GDM1 (cell line): Measurements from ENCODE around the gene ATXN10.
"Not testable (repeated sequence)": the region's sequence is repeated elsewhere in the genome, so short reads cannot be mapped to it uniquely, and the experiment has no call there.

ENCODE experiments used
- DNase-seq: peaks from one replicate; lab custom pipeline; 2025; lab: John Stamatoyannopoulos, UW

ATXN10 gene

DNA sequence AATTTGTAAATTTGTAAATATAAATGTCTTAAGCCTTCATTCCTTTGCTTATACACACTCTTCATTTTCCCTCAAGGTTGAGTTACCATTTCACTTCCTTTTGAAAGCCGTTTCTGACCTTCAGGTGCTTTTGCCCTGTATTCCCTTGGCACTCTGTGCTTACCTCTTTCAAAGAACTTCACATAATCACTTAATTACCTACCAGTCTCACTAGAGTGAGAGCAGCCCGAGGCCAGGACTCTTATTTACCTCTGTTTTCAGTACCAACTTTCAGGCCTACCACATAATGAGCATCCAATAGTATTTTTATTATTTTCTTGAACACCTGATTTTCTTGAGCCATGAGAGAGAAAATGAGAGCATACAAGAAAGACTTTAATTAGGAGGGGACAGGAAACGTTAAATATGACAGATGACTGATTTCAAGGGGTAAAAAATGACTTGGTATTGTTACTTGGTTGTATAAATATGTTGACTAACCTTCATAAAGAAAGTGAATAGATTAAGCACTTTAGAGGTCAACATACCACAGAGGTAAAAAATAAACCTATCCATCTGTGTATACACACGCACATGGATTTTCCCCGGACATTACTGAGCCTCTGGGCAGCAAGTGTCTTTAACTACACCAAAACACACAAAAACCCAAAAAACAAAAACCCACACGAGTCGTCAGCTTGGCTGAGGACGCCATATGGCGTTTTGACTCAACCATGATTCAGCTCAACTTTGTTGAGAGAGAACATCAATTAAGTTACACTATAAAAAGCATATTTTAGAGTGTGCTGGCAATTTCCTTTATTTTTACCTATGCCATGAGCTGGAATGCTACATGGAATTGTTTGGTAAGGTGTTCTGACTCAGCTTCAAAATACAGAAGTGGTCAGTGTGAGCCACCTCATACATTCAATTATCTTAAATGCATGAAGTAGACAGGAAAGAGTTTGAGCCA is 7.6 kb downstream of the ATXN10 start:
- no peak for DNase-seq

DNA sequence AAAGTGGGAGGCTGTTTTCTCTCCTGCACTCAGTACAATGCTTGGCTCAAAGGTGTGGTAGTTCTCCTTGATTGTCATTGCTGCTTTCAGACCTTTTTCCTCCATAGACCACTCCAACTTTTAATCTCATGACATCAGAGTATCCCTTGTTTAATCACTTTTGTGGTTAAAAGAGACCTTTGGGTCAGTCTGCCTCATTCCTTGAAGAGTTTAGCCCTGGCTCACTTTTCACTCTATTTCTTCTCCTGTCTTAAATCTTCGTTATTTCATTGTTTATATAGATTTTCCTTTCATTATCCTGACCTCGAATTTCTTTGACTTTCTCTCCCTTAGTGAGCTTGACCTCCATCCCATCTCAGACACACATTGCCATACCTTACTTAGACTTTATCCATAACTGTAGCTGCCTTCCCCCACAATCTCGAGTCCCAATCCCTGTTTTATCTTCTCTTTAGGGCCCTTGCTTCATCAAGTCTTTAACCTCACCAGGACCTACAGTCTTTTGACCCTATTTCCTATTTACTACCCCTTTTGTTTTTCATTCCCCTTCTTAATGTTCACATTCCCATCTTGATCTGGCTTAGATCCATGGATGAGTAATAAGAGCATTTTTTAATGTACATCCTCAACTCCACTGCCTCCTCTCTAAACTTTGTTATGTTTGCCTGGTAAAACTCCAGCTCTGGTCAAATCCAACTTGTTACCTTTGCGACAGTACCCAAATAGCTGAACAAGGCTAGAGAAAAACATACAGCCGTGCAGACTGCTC is 9.5 kb downstream of the ATXN10 start:
- DNase-seq, result no peak

DNA sequence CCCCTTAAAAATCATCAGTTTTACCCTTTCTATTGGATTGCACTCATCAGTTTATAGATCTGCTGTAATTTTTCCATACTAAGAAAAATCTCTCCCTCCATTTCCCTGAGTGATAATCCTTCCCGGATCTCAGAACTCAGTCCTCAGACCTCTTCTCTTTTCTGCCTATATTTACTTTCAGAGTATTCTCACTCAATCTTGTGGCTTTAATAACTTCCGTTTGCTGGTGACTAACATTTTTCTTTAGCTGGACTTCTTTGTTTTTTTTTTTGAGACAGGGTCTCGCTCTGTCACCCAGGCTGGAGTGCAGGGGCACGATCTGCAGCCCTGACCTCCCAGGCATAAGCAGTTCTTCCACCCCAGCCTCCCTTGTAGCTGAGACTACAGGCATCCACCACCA is 10.4 kb downstream of the ATXN10 start:
- no peak for DNase-seq

DNA sequence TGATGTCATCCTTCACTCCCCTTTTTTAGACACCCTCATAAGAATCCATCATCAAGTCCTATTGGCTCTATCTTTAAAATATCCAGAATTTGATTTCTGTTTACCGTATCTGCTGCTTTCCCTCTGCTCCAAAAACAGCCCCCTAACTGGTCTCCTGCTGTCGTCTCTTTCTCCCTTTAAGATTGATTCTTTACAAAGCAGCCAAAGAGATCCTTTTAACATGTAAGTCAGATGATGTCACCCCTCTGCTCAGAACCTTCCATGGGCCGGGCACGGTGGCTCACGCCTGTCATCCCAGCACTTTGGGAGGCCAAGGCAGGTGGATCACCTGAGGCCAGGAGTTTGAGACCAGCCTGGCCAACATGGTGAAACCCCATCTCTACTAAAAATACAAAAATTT is 11.1 kb downstream of the ATXN10 start:
- DNase-seq, result not testable (repeated sequence)

DNA sequence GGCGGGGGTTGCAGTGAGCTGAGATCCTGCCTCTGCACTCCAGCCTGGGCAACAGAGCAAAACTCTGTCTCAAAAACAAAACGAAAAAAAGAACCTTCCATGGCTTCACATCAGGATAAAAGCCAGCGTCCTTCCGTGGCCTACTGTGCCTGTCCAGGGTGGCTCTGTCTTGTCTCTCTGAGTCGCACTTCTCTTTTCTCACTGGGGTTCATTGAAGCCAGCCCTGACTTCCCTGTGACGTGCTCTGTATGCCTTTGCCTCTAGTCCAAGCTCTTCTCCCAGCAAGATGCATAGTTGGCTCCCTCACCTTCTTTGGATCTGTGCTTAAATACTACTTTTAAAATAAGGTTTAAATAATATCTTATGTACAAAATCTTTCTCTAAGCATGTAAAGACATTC is 11.6 kb downstream of the ATXN10 start:
- DNase-seq, result no peak

DNA sequence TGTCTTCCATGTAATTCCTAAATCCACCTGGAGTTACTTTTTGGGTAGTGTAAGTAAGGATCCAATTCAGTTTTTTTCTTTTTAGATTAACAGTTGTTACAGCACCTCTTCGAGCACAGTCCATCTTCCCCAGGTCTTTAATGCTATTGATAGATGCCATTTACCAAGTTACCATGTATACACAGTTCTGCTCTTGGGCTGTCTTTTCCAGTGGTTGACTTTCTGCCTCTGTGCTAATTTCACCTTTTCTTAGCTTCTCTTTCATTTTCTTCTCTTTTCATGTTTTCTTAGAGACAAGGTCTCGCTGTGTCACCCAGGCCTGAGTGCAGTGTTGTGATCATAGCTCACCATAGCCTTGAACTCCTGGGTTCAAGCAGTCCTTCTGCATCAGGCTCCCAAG is 12.0 kb downstream of the ATXN10 start:
- DNase-seq, result no peak

DNA sequence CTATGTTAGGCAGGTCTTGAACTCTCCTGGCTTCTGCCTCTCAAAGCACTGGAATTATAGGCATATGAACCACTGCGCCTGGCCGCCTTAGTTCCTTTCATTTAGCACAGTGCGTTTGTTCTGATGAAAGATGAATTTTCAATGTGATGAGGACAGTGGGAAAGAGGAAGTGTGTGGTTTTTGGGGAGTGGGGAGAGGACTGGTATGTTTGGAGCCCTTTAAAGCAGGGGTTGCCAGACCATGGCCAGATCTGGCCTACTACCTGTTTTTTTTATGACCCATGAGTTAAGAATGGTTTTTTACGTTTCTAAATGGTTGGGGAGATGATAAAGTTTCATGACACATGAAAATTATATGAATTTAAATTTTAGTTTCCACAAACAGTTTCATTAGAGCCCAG is 12.5 kb downstream of the ATXN10 start:
- peak; percentile 52 for DNase-seq

DNA sequence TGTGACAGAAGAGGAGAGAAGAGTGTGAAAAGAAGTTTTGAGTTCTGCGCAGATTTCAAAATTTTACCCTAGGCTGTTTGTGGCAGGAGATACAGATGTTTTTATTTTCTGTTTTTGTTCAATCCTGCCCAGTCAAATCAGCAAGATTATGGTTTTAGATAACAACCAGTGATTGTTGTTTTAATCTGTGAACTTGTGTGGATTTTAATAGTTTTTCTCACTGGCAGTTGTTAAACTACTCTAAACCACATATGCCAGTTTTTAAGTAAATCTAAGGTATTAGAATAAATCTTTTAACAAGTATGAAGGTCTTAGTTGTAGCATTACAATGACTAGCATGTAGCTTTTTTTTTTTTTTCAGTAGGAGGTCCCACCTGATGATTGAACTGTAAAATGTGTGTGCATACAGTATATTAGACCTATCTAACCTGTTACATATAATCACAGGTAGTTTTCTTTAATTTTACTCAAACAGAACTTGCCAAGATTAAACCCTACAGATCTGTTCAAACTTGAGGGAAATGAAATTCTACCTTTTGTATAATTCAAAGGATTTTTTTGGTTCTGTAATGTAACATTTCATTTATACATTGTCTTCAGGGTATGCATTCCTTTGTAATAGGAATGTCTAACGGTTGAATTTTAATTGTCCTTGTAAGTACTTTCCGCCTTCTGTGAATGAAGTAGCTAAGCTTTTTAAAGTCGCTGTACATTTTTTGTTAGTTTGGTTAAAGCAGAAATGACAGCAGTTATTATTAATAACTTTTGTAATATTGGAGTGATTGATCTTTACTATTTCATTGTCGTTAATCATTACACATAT is 13.3 kb downstream of the ATXN10 start:
- no peak for DNase-seq

DNA sequence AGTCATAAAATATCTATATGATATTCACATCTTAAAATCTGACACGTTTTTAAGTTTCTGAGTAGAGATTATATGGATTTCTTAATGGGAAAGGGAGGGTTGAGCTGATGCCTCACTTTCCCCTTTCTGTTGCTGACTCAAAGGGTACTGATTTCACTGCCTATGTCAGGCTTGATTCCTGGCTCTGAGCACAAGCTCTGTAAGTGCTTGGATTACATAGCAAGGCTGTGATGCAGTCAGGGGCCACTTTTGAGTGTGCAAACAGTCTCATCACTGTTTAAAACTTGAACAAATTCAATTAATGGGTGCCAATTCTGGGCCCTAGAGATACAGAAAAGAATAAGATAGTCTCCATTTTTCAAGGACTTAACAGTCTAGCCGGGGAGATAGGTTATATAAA is 14.4 kb downstream of the ATXN10 start:
- DNase-seq, result no peak

DNA sequence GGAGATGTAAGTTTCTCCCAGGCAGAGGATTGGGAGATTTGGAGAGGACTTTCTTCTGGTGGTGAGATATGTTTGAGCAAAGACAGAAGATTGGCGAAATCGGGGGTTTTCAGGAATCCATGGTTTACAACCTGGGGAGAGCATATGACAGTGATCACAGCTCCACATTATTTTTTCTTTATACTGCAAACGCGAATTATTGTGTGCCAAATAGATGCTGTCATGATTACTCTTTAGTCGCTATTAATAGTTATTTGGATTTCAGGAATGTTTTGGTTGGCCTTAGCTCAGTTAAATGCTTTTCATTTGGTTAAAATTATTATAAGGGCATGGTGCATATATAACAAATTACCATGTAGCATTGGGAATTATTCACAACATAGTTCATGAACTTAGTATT is 15.2 kb downstream of the ATXN10 start:
- DNase-seq, result no peak

DNA sequence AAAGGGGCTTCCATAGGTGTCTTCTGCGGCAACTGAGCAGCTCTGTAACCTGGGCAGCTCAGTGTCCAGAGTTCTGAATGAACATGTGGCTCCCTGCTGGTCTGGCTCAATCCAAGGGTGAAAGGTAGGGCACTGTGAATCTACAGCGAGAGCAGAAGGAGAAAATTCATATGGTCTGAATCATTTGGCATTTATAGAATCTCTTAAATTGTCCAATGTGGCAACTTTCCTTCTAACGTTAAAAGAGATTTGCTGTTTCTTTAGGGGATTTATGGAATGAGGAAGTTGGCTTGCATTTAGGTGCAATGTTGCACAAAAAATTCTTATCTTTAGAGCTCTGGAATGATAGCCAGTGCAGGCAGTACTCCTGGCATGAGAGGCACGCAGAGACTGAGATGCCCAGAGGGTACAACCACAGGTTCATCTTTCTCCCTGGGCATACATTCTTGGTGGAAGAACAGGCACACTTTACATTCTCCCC is 17.0 kb downstream of the ATXN10 start:
- no peak for DNase-seq

DNA sequence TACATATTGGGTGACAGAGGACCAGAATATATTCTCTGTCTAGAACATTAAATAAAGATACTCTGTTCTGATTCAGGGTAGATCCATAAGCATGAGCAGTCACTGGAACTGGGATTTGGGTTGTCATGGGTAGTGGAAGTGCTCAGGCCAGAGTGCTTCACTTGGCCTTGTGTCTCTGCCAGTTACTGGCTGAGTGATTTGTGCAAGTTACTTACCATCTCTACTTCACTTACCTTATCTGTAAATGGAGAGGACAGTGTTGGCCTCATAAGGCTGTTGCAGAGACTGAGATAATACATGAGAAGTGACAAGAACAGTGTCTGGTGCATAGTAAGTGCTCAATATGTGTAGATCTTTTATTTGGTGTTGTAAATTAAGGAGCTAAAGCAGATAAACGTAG is 17.6 kb downstream of the ATXN10 start:
- no peak for DNase-seq

DNA sequence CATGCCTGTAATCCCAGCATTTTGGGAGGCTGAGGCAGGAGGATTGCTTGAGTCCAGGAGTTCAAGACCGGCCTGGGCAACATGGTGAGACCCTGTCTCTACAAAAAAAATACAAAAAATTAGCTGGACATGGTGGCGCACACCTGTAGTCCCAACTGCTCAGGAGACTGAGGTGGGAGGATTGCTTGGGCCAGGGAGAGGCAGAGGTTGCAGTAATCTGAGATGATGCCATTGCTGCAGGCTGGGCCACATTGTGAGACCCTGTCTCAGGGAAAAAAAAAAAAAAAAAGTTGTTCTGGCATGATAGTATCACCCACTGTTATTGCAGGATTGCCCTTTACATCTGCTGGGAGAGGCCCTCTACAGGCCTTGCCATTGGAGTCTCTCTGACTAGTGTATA is 18.4 kb downstream of the ATXN10 start:
- no peak for DNase-seq

DNA sequence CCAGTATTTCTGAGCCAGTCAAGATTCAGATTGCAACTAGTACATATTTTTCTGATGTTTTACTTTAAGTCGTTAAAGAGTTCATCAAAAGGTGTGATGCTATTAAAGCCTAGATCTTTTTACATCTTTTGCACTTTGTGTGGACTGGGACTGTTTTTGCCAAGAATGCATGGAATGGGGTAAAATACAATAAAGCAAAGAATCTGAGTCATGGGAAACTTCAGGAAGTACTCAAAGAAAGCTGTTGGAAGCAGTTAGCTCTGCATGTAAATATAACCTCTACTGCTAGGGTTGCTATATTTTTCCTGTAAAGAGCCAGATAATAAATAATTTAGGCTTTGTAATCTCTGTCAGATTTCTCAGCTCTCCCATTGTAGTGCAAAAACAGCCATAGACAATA is 20.9 kb downstream of the ATXN10 start:
- no peak for DNase-seq

DNA sequence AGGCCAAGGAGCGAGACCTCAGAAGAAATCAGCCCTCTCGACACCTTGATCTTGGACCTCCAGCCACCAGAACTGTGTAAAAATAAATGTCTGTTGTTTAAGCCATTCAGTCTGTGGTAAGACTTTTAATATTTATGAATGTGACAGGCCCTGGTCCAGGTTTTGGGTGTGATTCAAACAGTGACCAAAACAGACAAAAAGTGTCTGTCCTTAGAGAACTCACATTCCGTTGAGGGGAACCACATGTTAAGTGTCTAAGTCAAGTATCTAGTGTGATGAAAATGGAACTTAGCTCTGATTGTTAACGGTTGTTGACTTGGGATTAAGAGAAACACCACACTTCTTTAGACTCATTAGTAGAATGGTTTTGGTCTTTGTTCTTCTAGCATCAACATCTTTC is 22.2 kb downstream of the ATXN10 start:
- DNase-seq, result no peak

DNA sequence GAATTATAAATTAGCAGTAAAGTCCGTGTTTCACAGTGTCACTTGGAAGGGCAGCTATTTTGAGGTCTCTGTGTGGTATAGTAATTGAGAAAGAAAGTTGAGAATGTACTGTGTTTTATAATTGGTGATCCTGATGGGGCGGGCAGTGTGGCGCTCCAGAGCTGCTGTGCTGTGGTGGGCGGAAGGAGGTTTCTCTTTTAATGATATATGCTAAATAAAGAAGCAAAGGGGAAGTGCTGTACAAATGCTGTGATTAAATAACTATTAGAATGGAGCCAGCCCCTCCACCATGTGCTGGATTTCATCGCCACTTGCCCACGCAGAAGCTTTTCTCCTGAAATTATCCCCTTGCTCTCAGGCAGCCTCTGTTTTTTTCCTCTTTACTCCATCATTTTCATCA is 24.6 kb downstream of the ATXN10 start:
- no peak for DNase-seq

DNA sequence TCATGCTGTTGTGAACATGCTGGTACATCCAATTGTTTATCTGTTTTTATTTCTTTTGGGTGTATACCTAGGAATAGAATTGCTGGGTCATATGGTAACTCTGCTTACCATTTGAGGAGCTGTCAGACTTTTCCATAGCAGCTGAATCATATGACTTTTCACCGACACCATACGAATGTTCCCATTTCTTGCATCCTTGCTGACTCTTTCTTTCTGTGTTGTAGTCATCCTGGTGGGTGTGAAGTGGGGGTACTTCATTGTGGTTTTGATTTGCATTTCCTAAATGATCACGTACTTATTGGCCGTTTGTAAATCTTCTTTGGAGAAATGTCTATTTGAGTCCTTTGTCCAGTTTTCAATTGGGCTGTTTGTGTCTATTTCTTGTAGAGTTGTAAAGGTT is 26.5 kb downstream of the ATXN10 start:
- DNase-seq, result no peak

DNA sequence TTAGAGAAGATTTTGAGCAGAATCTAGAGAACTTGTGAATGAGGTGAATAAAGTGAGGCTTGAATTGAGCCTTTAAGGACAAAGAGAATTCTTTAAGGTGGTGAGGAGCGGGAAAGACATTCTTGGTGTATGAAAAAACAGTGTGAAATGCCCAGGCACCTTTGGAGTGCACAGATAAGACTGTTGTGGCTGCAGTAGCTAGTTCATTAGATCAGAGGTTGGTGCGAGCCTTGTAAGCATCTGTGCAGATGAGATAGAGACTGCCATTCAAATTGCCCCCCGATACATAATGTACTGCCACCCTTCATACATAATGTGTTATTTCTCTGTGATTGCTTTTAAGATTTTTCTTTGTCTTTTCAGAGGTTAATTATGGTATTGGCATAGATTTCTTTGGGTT is 31.3 kb downstream of the ATXN10 start:
- no peak for DNase-seq

DNA sequence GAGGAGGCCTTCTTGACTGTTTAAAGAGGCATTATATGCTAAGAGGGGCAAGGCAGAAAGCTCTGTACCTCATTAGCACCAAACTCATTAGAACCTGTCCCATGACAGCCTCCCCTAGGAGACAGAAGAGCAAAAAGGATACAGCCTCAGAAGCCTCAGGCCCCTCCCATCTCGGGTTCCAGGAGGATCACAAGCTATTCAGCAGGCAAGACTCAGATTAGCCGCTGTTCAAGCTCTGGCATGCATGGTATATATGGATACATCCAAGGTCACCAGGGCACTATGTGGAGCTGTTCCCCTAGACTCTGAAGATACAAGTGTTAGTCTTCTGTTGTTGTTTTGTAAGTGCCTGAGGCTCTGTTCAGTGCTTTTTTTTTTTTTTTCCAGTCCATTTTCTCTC is 32.1 kb downstream of the ATXN10 start:
- DNase-seq, result no peak

DNA sequence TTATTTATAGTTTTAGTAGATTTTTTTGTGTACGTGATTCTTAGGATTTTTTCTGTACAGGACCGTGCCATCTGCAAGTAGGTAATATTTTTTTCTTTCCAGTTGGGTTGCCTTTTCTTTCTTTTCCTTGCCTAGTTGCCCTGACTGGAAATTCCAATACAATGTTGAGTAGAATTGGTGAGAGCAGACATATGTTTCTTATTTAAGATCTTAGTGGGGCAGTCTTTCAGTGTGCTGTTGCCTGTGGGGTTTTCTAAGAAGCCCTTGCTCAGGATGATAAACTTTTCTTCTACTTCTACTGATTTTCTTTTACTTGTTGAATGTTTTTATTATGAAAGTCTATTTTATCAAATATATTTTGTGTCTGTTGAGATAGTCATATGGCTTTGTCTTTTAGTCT is 33.0 kb downstream of the ATXN10 start:
- DNase-seq, result no peak

DNA sequence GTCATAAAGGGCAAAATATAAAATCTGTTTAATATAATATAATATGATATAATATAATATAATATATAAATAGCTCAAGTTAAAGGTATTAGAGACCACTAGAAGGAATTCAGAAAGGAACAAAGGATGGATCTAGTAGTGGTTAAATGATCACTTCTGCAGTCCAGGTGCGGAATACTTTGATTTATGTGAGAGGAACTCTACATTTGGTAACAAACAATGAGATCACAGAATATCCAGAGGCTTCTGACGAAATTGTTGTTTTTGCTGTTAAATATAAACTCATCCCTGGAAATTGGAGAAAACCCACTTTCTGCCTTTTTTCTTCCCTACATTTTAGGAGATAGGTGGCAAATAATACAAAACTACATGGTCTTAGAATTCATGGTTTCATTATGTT is 36.0 kb downstream of the ATXN10 start:
- no peak for DNase-seq

DNA sequence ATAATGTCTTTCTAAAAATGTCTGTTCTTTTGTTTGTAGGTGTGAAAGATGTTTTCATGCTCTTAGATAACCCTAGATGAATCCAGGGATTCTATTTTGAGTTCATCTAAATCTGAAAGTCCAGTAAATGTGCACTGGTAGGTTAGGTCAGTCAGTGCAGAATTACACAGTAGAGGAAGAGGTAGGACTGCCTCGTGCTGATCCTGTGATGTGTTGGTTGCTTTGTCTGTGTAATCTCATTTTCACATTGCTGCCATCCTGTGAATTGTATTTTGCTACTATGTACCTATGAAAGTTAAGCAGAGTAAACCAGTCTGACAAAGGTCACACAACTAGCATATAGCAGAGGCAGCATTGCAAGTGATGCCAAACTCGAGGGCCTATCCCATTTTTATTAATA is 36.5 kb downstream of the ATXN10 start:
- no peak for DNase-seq
